ENCODE results near the gene TRPV4.
A peak's percentile ranks its signal among the peaks of the same experiment; 100 is the strongest.

TRPV4 gene

DNA sequence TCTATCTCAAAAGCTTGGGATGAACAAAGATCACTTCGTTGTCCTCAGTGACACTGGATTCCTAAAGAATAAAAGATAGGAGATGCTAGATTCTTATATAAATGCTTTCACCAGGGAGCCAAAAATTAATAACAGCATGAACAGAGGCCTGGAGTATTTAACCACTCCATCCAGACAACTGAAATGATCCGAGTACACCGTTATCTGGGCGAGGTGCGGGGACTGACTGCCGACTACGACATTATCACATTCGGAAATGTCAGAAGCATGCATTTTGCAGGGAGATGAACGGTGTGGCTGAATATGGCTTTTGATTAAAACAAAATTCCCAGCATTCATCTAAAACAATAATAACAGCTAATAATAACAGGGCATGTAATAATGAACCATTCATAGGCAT, 56.6 kb downstream of the TRPV4 start:
- no peak for DNase-seq (ENCODE audit: low spot score)

DNA sequence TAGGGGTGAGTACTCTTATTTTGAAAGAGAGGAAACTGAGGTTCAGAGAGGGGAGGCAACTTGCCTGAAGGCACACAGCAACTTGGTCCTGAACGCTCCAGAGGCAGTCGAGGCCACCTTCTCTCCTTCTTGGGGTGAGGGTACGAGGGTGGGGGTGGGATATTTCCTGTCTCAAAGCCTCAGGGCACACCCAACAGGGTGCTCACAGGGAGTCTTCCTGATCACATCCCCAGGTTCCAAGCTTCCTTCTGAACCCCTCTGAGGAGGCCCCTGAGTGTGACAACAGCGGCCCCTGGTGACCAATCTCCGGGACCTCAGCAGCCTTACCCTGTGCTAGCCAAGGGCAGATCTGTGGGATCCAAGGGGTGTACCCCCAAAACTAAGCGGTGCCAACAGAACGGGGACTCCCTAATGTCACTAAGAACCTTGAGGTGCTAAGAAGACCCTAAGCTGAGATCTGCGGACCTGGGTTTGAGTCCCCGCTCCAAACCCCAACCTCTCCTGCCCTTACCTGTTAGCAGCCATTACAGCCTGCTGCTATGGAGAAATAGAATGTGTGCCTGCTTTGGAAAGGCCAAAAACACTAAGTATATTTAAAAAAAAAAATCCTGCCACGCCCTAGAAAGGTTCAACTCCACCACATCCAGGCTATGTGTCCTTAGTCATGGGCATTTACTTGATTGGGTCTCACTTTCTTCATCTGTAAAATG, 57.9 kb downstream of the TRPV4 start:
- DNase-seq (ENCODE audit: low spot score), result peak; percentile 90

DNA sequence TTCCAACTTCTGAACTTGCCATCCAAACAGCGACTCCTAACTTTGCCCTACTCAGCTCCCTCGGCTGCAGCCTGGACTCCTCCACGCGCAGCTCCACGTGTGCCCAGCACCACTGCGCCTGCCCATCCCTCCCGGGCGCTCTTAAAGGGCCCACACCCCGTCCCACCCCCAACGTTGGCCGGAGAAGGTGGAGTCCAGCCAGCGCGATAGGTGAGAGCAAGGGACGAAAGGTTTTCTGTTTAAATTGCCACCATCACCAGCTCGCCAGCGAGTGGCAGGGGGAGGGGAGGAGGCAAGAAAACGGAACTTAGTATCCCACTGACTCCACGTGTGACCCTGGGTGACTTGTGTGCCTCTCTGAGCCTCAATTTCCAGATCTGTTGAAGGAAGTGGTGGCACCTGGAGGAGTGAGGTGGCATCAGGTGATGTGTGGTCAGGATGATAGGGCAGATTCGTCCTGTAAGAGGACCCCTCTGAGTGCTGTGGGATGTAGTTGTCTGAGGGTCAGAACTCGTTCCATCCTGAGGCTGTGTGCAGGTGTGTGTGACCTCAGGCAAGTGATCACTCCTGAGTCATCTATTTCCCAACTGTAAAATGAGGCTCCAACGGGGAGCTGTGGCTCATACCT, 59.7 kb downstream of the TRPV4 start:
- no peak for DNase-seq (ENCODE audit: low spot score)

DNA sequence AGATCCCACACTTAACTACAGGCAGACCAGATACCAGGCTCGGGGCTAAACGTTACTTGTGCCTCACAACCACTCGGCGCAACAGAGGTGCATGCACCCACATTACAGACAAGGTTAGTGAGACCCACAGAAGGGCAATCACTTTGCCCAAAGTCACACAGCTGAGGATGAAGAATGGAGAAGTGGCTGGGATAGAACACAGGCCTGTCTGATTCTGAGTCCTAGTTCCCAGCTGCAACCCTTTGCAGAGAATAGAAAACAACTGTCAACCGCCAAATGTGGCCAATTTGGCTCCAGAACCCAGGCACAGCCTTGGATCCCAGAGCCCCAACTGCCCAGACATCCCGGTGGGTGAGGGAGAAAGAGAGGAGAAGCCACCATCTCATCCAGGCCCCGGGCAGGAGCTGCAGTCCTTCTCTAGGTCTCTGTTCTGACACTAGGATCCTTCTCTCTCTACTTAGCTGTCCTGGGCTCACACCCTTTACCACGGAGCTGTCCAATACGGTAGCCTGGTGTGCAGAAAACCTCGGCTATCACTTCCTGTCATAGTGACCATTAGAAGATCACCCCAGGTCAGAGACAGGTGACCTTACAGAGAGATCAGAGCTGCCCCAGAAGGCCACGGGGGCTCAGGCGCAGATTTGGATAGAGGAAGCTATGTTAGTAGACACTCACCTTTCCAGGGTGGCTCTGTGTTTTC, 60.4 kb downstream of the TRPV4 start:
- peak; percentile 44 for DNase-seq (ENCODE audit: low spot score)

DNA sequence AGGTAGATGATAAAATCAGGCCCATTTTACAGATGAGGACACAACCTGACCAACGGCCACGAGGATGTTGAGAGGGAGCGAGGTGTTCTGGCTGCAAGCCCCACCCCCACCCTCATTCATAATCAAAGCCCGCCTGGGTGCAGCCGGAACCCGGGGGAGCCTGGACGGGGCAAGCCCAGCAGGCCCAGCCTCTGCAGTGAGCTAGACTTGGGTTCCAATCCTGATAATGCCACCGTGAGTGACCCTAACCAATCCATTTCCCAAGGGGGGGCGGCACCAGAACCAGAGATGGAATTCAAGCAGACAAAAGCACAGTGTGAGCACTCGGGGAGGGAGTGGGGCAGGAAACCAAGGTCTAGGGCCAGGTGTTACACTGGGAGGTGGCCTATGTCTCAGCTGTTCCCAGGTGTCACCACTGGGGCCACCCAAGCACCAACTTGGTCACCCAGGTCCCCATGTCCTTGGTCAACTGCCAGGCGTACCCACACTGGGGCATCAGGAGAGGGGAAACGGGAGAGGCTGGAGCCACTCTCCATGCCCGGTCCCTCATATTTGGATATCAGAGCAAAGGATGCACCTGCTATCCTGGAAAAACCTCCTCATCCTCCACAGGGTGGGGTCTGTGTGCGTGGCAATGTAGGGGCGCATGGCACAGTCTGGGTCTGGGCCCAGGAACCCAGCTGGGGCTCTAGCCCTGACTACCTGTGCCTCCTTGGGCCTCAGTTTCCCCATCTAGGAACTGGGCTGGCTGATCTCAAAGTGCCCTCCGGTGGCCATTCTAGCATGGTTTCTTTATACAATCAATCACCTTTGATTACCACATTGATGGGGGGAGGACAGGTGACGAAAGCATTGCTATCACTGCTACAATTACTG, 61.2 kb downstream of the TRPV4 start:
- DNase-seq (ENCODE audit: low spot score), result peak; percentile 46

DNA sequence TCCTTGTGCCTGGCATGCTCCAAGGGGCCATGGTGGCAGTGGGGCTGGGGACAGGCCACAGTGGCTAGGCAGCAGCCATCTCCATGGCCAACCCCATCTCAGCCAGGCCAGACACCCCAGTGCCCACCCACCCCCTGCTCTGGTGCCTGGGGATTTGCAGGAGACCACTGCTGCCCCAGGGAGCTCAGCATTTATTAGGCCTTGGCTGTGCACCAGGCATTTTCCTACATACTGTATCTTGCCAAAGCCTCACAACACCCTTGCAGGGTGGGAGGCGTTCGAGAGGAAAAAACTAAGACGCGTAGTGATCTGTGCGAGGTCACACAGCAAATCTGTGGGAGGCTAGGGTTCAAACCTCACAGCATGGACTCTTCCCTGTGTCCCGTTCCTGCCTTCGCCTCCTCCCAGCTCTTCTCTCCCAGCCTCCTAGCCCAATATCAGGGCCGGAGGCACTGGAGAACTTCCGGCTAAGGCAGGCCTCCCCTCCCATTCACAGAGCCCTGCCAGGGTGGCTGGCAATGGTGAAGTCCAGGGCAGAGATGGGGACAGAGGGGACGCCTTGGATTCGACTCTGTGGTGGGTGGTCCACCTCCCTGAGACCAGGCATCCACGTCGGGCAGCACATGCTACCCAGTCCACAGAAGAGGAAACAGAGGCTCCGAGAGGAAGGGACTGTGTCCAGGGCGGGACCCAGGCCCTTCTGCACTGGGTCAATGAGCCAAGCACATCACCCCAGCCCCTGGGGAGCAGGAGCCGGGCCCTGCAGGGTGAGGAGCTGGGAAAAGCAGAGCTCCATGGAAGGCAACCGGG, 62.1 kb downstream of the TRPV4 start:
- peak; percentile 46 for DNase-seq (ENCODE audit: low spot score)

DNA sequence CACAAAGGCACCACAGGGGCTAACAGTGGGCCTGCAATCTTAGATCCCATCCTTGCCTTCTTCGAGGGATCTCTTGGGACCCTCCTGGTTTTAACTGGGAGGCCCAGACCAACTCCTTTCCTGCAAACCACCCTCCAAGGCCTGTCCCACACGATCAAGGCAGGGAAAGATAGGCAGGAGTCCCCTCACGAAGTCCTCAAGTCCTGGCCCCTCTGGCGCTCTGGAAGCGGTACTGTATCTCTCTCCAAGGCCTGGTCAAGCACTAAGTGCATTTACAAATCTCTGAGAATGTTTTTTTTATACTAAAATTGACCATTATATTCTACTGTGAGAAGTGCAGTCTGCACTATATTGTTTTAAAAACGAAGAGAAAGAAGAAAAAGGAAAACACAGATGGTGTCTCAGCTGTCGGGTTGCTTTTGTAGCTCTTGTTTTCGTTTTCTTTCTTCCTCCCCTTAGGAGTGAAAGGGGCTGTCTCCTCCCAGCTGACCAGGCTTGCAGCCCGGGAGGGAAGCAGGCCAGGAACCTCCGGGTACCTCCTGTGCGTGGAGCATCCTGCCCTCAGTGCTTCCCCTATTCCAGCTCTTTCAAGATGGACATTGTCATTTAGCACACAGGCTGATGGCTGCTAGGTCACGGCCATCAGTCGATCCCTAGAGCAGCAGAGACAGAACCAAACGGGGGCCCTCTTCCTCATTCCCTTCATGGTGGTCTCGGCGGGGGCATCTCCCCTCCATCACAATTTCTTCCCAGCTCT, 62.9 kb downstream of the TRPV4 start:
- peak; percentile 43 for DNase-seq (ENCODE audit: low spot score)

DNA sequence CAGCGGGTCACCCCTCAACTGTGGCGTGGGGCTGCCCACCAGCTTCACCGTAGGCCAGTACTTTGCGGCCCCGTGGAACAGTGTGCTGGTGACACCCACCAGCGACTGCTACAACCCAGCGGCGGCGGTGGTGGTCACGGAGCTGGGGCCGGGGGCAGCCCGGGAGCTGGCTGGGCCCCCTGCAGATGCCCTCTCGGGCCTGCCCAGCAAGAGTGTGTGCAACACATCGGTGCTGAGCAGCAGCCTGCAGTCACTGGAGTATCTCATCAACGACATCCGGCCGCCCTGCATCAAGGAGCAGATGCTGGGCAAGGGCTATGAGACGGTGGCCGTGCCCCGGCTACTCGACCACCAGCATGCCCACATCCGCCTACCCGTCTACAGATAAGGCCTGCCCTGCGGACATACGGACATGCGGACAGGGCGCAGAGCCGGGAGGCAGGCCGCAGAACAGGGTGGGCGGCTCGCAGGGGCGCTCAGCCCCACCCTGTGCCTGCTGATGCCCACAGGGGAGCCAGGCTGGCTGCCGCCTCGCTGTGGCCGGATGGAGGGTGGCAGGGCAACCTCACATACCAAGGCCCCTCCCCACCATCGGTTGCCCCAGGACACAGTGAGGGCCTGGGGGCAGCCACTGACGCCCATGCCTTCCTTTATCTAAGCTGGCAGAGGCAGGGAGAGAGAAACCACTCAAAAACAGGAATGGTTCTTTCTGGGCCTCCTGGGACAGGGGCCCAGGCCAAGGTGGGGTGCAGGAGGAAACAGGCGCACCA, 64.1 kb downstream of the TRPV4 start:
- no peak for DNase-seq (ENCODE audit: low spot score)

DNA sequence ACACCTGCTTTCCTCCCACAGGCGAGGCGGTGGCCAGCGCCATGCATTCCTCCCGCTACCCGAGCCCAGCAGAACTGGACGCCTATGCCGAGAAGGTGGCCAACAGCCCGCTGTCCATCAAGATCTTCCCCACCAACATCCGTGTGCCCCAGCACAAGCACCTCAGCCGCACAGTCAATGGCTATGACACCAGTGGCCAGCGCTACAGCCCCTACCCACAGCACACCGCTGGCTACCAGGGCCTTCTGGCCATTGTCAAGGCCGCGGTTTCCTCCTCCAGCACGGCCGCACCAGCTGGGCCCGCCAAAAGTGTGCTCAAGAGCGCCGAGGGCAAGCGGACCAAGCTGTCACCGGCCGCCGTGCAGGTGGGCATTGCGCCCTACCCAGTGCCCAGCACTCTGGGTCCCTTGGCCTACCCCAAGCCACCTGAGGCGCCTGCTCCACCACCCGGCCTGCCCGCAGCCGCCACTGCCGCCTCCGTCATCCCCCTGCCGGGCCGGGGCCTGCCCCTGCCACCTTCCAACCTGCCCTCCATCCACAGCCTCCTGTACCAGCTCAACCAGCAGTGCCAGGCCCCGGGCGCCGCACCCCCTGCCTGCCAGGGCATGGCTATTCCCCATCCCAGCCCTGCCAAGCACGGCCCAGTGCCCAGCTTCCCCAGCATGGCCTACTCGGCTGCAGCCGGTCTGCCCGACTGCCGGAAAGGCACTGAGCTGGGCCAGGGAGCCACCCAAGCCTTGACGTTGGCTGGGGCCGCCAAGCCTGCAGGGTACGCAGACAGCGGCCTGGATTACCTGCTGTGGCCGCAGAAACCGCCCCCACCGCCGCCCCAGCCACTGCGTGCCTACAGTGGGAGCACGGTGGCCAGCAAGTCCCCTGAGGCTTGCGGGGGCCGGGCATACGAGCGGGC, 65.0 kb downstream of the TRPV4 start:
- DNase-seq (ENCODE audit: low spot score), result peak; percentile 48

DNA sequence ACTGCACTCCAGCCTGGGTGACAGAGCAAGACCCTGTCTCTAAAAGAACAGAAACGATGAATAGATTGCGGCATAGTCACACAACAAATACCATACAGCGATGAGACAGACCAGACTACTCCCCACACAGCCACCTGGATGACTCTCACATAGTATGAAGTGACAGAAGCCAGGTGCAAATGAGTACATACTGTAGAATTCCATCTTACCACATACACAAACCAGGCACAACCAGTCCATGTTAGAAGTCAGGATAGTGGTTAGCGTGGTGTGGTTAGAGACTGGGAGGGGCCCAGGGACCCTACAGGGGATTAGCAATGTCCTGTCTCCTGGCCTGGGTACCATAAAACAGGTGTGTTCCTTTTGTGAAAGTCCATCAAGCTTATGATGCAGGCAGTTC, 65.7 kb downstream of the TRPV4 start:
- peak; percentile 27 for DNase-seq (ENCODE audit: low spot score)

DNA sequence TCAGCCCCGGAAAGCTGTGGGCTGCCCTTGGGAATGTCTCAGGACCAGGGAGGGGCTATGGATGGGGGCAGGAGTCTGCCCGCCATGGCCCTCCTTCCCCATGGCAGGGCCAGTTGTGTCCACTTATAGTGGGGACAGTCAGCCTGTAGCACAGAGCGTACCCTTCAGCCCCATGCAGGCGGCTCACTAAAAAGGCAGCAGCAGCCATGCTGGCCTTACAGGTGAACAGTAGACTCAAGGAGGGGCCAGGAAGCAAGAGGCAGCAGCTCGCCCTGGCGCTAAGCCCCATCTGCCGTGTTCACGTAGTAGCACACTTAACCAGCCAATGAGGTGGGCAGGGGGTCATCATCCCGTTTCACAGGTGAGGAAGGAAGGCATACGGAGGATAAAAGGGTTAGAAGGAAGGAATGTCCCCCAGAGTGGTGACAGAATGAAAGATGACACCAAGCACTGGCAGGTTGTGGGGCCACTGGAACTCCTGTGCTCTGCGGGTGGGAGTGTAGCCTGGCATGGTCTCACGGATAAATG, 66.9 kb downstream of the TRPV4 start:
- peak; percentile 43 for DNase-seq (ENCODE audit: low spot score)

DNA sequence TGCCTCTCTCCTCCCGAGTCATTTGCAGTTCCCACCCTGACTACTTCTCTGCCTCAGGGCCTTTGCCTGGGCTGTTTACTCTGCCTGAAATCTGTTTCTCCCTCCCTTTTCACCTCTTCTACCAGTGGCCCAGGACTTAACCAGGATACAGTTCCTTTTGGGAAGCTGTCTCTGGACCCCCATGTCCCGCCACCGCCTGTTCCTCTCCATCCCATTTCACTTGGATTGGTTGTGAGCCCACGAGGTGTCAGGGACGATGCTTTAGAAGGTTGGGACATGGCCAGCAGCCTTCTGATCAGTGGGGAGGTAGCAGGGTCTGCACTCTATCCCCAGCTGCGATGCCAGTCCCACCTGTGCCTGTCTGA, 67.8 kb downstream of the TRPV4 start:
- DNase-seq (ENCODE audit: low spot score), result no peak

DNA sequence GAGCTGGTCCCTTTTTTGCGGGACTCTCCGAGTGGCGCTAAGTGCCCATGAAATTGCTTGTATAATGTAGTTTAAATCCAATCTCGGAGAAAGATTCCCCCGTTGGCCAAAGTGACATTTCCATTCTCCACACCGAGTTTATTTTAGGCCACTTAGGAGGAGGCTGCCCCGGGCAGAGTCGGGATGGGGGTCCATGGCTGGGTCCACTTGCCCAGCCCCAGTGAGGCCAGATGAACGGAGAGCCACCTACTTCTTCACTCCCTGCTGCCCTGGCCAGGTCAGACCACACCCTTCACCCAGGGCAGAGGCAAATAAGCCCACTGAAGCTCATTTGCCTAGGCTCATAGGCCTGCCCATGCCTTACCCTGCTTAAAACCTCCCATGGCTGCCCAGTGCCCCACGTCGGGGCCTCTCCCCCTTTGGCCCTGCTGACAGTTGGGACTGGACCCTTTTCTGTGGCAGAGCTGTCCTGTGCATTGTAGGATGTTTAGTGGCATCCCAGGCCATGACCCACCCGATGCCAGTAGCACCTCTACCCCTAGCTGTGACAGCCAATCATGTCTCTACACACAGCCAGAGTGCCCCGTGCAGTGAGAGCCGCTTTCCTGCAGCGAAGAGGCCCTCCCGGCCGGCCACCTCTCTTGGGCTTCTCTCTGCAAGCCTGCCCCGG, 68.3 kb downstream of the TRPV4 start:
- peak; percentile 44 for DNase-seq (ENCODE audit: low spot score)

DNA sequence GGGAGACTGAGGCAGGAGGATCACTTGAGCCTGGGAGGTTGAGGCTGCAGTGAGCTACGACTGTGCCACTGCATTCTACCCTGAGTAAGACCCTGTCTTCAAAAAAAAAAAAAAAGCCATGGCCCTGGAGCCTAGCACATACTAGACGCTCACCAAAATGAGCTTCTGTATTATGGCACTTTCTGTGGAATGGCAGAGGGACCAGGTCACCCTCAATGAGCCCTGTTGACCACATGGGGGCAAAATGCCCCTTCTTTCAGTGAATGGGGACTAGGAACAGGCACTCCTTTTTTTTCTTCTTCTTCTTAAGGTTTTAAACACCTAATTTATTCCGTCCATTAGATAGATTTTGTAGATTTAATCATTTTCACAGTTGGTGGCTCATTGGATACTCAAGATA, 69.1 kb downstream of the TRPV4 start:
- peak; percentile 34 for DNase-seq (ENCODE audit: low spot score)

DNA sequence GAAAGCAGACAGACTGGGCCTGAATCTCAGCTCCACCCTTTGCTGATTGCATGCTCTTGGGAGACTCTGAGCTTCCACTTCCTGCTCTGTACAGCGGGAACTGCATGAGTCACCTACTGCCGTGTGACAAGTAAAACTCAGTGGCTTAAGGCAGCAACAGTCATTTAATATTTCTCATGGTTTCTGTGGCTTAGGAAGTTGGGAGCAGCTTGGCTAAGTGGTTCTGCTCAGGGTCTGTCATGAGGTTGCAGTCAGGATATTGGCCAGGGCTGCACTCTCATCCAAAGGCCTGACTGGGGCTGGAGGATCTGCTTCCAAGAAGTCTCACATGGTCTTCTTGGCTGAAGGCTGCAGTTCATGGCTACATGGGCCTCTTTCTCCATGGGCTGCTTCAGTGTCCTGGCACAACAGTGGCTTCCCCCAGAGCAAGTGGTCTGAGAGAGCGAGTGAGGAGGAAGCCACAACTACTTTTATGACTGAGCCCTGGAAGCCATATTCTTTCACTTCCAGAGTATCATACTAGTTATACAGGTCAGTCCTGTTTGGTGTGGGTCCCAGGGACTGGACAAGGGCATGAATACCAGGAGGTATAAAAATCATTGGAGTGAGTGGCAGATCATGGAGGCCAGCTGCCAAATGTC, 69.9 kb downstream of the TRPV4 start:
- DNase-seq (ENCODE audit: low spot score), result peak; percentile 37

DNA sequence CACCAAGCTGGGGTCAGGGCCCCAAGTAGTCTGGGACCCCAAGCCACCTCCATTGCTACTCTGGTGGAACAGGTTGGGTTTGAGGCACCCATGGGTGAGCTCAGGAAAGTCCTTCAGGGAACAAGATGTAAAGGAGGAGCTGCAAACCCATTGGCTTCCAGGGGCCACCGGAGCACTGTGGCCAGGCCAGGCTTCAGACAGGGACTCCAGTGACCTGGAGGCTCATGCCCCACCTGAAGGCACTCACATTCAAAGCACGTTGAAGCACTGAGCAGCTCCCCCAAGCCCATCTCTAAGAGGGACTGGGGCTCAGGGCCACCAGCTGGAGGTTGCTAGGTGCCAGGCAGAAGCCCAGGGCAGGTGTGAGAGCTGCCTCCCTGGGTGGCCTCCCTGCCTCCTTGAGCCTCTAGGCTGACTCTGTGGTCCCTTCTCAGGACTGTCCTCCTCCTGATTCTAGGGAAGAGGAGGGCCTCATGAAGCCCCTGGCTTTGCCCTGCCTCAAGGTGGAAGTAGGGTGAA, 70.5 kb downstream of the TRPV4 start:
- DNase-seq (ENCODE audit: low spot score), result peak; percentile 27

DNA sequence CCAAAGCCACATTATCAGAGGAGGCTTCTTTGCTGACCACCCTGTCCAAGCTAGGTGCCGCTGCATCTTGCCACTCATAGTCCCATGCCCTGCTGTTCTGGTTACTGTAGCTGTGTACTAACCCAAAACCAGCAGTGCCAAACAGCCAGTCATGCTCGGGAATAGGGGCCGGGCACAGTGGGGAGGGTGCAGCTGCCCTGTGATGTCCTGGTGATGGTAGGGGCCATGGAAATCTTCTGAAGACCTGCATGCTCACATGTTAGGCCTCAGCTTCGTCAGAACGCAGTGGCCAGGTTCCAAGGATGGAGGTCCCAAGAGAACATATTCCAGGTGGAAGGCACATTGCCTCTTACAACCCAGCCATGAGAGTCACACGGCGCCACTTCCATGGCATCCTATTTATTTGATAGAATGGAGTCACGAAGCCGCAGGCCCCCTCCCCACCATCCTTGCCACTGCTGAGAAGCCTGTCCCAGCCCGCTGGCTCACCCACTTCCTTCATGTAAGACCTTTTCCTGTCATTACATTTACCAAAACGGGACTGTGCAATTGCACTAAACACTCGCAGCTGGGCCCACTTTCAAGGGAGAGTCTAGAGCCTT, 71.0 kb downstream of the TRPV4 start:
- DNase-seq (ENCODE audit: low spot score), result peak; percentile 45
